ENCODE measurements around the gene HLA-DPA1.
"Not testable (repeated sequence)": the region's sequence is repeated elsewhere in the genome, so short reads cannot be mapped to it uniquely, and the experiment has no call there.

The HLA-DPA1 gene

GRCh38 chr6:33088258-33088930 lies 14.9 kb upstream of the HLA-DPA1 start:
- no peak for DNase-seq

- DNase-seq, result no peak
These were observed 12.2 kb upstream of the HLA-DPA1 start for GRCh38 chr6:33085627-33086026.

- no peak for DNase-seq
These were observed 9.3 kb upstream of the HLA-DPA1 start for GRCh38 chr6:33082702-33083101.

GRCh38 chr6:33081098-33081824 lies 7.8 kb upstream of the HLA-DPA1 start:
- no peak for DNase-seq

DNA sequence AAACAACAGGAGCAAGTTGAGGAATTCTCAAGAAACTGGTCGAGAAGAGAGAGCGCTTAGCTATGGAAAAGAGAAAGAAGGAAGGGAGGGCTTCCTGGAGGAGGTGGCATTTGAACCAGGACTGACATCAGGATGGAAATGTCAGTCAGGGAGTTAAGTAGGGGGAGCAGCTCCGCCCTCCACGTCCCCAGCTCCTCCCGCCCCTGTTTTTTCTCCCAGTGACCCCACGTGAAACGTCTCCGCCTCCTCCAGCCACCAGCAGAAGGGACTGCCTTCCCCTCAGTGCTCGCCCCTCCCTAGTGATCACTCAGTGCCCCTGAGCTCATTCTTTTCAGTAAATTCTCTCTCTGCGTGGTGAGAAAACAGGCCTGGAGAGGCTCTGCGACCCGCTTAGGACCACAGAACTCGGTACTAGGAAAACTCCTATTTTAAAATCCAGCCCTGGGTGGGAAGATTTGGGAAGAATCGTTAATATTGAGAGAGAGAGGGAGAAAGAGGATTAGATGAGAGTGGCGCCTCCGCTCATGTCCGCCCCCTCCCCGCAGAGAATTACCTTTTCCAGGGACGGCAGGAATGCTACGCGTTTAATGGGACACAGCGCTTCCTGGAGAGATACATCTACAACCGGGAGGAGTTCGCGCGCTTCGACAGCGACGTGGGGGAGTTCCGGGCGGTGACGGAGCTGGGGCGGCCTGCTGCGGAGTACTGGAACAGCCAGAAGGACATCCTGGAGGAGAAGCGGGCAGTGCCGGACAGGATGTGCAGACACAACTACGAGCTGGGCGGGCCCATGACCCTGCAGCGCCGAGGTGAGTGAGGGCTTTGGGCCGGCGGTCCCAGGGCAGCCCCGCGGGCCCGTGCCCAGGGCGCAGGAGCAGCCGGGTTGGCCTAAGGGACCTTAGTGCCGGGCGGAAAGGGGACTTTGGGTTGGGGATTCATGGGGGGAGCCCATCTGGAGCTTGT lies 7.0 kb upstream of the HLA-DPA1 start:
- no peak for DNase-seq

DNA sequence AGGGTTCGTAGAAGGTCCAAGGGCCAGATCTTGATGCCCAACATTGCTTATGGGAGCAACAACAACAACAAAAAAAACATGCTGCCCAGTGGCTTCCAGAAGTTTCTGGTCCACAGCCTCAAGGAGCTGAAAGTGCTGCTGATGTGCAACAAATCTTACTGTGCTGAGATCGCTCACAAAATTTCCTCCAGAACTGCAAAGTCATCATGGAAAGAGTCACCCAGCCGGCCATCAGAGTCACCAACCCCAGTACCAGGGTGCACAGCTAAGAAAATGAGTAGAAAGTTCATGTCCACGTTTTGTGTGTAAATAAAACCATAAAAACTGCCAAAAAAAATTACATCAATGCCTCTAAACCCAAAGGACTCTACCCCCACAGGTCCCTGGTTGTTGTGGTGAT lies 6.1 kb upstream of the HLA-DPA1 start:
- DNase-seq, result no peak

DNA sequence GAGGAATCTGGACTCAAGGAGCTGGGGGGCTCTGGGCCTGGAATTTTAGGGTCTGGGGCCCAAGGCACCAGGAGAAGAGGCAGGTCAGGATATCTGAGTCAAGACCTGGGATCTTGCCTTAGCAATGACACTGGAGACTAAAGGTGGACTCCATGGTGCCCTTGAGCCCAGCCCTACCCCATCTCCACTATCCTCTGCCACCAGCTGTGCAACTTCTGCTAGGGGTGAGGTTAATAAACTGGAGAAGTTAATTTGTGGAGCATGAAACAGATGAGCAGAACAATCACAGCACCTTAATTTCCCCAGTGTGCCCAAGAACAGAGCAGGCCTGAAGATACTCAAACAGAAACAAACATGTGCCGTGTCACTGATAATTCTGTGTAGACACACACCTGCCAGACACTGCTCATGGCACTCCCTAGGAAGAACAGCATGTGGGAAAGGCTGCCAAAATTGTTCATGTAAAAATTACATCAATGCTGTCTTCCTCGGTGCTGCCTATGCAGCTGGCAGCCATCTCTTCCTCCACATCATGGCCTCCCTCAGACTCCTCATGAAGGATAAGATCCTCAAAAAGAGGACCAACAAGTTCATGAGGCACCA lies 5.6 kb upstream of the HLA-DPA1 start:
- no peak for DNase-seq

- no peak for DNase-seq
These were observed 5.0 kb upstream of the HLA-DPA1 start for GRCh38 chr6:33078442-33078841.

DNA sequence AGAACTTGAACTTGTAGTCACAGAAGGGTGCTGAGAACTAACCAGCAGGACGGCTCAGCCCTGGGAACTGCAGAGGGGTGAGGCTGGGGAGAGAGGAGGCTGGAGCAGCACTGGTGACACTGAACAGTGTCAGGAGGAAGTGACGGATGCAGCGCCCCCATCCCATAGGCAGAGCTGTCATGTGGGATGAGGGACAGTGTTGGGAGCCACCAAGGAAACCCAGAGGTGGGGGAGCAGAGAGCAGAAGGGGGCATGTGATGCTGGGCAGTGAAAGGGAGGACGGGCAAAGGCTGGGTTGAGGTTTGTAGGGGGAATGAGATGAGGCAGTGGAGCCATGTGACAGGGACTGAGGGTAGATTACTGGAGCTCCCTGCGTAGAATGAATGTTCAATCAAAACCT lies 4.5 kb upstream of the HLA-DPA1 start:
- no peak for DNase-seq

GRCh38 chr6:33076406-33076934 lies 3.0 kb upstream of the HLA-DPA1 start:
- no peak for DNase-seq

DNA sequence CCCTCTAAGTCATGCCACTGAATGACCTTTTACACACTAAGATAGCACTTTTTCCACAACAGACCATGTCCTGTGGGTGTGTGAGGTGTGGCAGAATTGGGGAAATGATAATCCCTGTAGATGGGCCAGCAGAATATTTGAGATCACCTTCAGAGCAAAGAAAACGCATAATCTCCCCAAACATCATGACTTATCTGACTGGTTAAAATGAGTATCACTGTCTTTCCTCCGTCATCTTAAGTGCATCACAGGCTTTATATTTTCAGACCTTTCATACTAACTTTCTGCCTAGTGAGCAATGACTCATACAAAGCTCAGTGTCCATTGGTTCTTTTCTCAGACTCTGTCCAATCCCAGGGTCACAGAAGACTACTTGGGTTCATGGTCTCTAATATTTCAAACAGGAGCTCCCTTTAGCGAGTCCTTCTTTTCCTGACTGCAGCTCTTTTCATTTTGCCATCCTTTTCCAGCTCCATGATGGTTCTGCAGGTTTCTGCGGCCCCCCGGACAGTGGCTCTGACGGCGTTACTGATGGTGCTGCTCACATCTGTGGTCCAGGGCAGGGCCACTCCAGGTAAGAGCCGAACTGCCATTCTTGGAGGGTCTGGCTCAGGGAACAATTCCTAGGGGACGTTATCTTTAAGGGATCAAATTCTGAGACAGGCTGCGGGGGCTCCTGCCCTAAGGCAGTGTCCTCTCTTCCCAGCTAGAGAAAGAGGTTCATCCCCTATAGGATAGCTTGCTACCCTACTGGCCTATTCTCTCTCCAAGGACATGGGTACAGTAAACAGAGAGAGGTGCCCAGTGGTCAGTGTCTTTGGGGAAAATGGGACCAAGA lies 2.3 kb upstream of the HLA-DPA1 start, which contains the start of gene HLA-DPB1:
HLA-DPB1 (plus strand) TSS at position 423 of the 838 bp plus-strand sequence; CDS start at position 475, 52 bp downstream.
- DNase-seq, result peak; percentile 66 to 88

DNA sequence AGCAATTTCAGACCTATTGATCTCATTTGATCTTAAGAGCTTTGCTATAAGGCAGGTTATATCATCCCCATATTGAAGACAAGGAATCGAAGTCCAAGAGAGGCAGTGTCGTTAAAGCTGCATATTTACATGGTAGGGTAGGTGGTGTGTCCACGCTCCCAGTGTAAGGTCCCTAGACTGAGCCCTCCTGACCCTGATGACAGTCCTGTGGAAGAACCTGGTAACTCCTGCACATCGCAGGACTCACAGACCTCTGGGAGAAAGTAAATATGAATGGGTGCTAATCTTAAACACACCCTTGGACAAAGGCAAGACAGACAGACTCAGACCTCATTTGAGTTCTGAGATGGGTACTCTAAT lies 1.7 kb upstream of the HLA-DPA1 start:
- DNase-seq, result no peak

- no peak for DNase-seq
These were observed 845 bp downstream of the HLA-DPA1 start for GRCh38 chr6:33072508-33073100.

DNA sequence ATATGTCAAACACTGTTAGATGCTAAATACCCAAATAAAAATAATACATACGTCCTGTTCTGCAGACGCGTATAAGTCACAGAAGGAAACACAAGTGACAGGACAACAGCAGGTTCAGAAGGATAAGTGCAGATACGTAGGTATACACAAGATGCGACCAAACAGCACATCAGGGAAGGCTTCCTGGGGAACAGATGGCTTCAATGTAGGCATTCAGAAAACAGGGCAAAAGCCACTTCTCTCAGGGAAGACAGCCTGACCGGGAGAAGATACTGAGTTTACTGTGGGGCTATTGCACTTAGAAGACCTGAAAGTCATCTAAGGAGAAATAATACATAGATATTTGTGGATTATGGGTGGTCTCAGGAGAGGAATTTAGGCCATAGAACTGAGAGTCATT lies 1.9 kb downstream of the HLA-DPA1 start:
- no peak for DNase-seq

DNA sequence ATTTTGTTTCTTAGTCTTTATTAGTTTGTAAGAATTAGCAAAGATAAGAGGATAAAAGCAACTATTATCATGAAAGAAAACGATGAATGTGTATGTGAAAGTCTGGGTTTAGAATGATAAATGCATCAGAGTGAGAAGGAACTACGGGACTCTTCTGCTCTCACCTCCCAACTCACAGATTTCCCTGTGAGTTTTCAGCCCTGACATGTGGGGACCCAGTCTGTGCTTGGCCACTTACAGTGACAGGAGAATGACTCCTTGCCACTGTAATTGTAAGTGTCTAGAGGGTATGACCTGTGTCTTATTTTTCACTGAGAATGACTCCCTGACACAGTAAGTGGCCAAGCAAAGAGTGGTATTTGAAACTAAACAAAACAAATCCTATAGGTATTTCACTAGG lies 2.5 kb downstream of the HLA-DPA1 start:
- no peak for DNase-seq

- DNase-seq, result no peak
These were observed 4.3 kb downstream of the HLA-DPA1 start for GRCh38 chr6:33069021-33069738.

DNA sequence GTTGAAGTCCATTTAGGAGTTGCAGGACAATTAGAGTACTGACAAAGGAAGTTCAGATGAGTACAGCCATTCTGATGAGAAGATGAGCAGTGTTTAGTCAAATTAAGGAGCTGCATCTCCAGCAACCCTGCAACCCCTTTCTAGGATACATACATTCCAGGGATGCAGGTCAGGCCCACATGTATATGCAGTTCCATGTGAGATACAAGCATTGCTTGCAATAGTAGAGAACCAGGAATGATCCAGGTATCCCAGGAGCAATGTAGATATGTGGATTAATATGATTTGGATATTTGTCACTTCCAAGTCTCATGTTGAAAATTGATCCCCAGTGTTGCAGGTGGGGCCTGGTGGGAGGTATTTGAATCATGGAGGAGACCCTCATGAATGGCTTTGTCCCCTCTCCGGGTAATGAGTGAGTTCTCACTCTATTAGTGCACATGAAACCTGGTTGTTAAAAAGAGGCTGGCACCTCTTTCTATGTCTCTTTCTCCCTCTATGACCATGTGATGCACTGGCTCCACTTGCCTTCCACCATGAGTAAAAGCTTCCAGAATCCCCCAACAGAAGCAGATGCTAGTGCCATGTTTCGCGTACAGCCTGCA lies 6.4 kb downstream of the HLA-DPA1 start:
- no peak for DNase-seq

GRCh38 chr6:33065312-33065711 lies 8.1 kb downstream of the HLA-DPA1 start:
- DNase-seq, result no peak

- no peak for DNase-seq
These were observed 8.7 kb downstream of the HLA-DPA1 start for GRCh38 chr6:33064723-33065122.

- not testable (repeated sequence) for DNase-seq
These were observed 10.0 kb downstream of the HLA-DPA1 start for GRCh38 chr6:33063435-33063834.
